Keratinocyte (primary cell): ENCODE data around the gene ARRDC2. TPM values are rescaled to one million over a fixed set of nuclear protein-coding genes. Genes with fewer than 3 reads are reported as not detected.

Experiments used
- DNase-seq: peaks from one replicate; pipeline ENCODE4 v3.0.0-alpha.2; 2011; ENCODE audit warnings: low read depth, missing footprints, low spot score
- FAIRE-seq: peaks from 2 replicates; lab custom pipeline; 2011; peaks lifted over from hg19 to GRCh38; lab: Jason Lieb, UNC
- H2AFZ ChIP-seq: 2 replicates; pipeline ENCODE4 v1.6.0; 2012; ENCODE audit warnings: low read length, control low read depth, inconsistent platforms; ENCODE audit not compliant: control insufficient read depth
- H3K27ac ChIP-seq: 2 replicates; pipeline ENCODE4 v1.5.1; 2011; ENCODE audit warnings: low read length; ENCODE audit not compliant: control insufficient read depth, insufficient read depth
- H3K27me3 ChIP-seq: 3 replicates; pipeline ENCODE4 v1.6.0; 2011; ENCODE audit warnings: low read length; ENCODE audit not compliant: control insufficient read depth, insufficient read depth; ENCODE audit errors: extremely low read depth
- H3K36me3 ChIP-seq, 2 experiments: 2 replicates in 1 of 2; 3 replicates in 1 of 2; pipeline ENCODE4 v1.5.1; 2011; ENCODE audit warnings: low read length in 2 of 2, mild to moderate bottlenecking in 1 of 2; ENCODE audit not compliant: control insufficient read depth in 2 of 2, insufficient read depth in 2 of 2; ENCODE audit errors: extremely low read depth in 1 of 2
- H3K4me1 ChIP-seq: 3 replicates; pipeline ENCODE4 v1.5.1; 2011; ENCODE audit warnings: low read length; ENCODE audit not compliant: control insufficient read depth, insufficient read depth; ENCODE audit errors: extremely low read depth
- H3K4me2 ChIP-seq: 3 replicates; pipeline ENCODE4 v1.6.0; 2011; ENCODE audit warnings: low read depth, low read length; ENCODE audit not compliant: control insufficient read depth, insufficient read depth; ENCODE audit errors: extremely low read depth
- H3K4me3 ChIP-seq, 3 experiments: fragments of 200-600 bp in 1 of 3; sonication (generic) in 1 of 3; 2 replicates in 2 of 3; 3 replicates in 1 of 3; pipeline ENCODE4 v1.5.1; 2011 to 2016; ENCODE audit warnings: low read length in 3 of 3, mild to moderate bottlenecking in 3 of 3, control low read depth in 2 of 3, inconsistent platforms in 1 of 3, low read depth in 1 of 3, mixed read lengths in 1 of 3, mixed run types in 1 of 3, moderate library complexity in 1 of 3; ENCODE audit not compliant: control insufficient read depth in 2 of 3, insufficient read depth in 2 of 3; ENCODE audit errors: extremely low read depth in 1 of 3
- H3K79me2 ChIP-seq: 2 replicates; pipeline ENCODE4 v1.6.0; 2012; ENCODE audit warnings: low read length; ENCODE audit not compliant: control insufficient read depth, insufficient read depth
- H3K9ac ChIP-seq: 3 replicates; pipeline ENCODE4 v1.6.0; 2011; ENCODE audit warnings: low read length; ENCODE audit not compliant: control insufficient read depth, insufficient read depth; ENCODE audit errors: extremely low read depth
- H3K9me1 ChIP-seq: 3 replicates; pipeline ENCODE4 v1.6.0; 2011; ENCODE audit warnings: low read length; ENCODE audit not compliant: control insufficient read depth, insufficient read depth; ENCODE audit errors: extremely low read depth
- H3K9me3 ChIP-seq: 2 replicates; pipeline ENCODE4 v1.5.1; 2012; ENCODE audit warnings: low read depth, low read length; ENCODE audit not compliant: control insufficient read depth
- H4K20me1 ChIP-seq: 3 replicates; pipeline ENCODE4 v1.6.0; 2011; ENCODE audit warnings: low read length; ENCODE audit not compliant: control insufficient read depth, insufficient read depth; ENCODE audit errors: extremely low read depth
- CTCF ChIP-seq, 3 experiments: IDR thresholded peaks in 1 of 3; conservative IDR thresholded peaks in 1 of 3; optimal IDR thresholded peaks in 1 of 3; 2 replicates in 2 of 3; 3 replicates in 1 of 3; pipeline versions ENCODE3 to v1.5.1; 2011; ENCODE audit warnings: low read length in 3 of 3, mild to moderate bottlenecking in 3 of 3, moderate library complexity in 2 of 3, control low read depth in 1 of 3, inconsistent platforms in 1 of 3; ENCODE audit not compliant: insufficient read depth in 2 of 3; ENCODE audit errors: extremely low read depth in 1 of 3
- EZH2 ChIP-seq: IDR thresholded peaks from one replicate; pipeline ENCODE4 v1.6.1; 2012; ENCODE audit warnings: inconsistent platforms, mild to moderate bottlenecking, low read length, moderate library complexity
- dilution Hi-C: fragments of 300-500 bp; cut with MboI; formaldehyde crosslinking; loops from one replicate; pipeline ENCODE4 v1.7.0; 2020; ENCODE audit warnings: low sequenced_read_pairs; ENCODE audit not compliant: extremely low pct_ligation_motif_present
- polyA plus RNA-seq, 5 experiments: library from polyadenylated mRNA; depleted of rRNA in 3 of 5; stranded (reverse) in 3 of 5; stranded (forward) in 1 of 5; unstranded in 1 of 5; fragments of >200 nt; gene quantifications; 1 replicate in 1 of 5; 2 replicates in 3 of 5; 3 replicates in 1 of 5; pipeline versions ENCODE4 v1.2.1 to v1.2.3, GENCODE V29; 2011 to 2012; ENCODE audit warnings: missing spikeins in 2 of 5, low read depth in 1 of 5, low replicate concordance in 1 of 5

ARRDC2 gene
- polyA plus RNA-seq, 1 donor (not counting 4 experiments of a cell fraction or from before 2014, with no cell fraction given): 2.4 TPM

GRCh38 chr19:17998827-17999150, 9.2 kb upstream of the ARRDC2 start:
- H3K27me3 ChIP-seq: no peaks in the 10 kb centered on the region
- TF ChIP-seq EZH2 (no peak), CTCF (optimal IDR thresholded peaks at IDR 0.05 in 1 of 3, IDR thresholded peaks at IDR 0.05 in 1 of 3, conservative IDR thresholded peaks at IDR 0.05 in 1 of 3; ENCODE audit: extremely low read depth in 1 of 3, insufficient read depth in 2 of 3, low read length in 3 of 3) (no peak)
- peaks cover 6% of the 10 kb centered on the region for H3K79me2 ChIP-seq
- no peaks in the 10 kb centered on the region for H3K9me1 ChIP-seq
- H3K36me3 ChIP-seq: no peaks in the 10 kb centered on the region
- H2AFZ ChIP-seq: no peak overlapping the region
- dilution Hi-C loops: no loop called here
- DNase-seq: no peak
- peaks cover 15% of the 10 kb centered on the region for H3K4me1 ChIP-seq
- FAIRE-seq: no peak
- no peak overlapping the region for H3K4me2 ChIP-seq
- H3K27ac ChIP-seq: no peak overlapping the region
- no peaks in the 10 kb centered on the region for H4K20me1 ChIP-seq
- H3K9me3 ChIP-seq: no peaks in the 10 kb centered on the region
- no peak overlapping the region for H3K4me3 ChIP-seq
- H3K9ac ChIP-seq: no peak overlapping the region

- no peaks in the 10 kb centered on the region for H3K27me3 ChIP-seq
- H3K36me3 ChIP-seq: no peaks in the 10 kb centered on the region
- dilution Hi-C loops: no loop called here
- DNase-seq (no peak), FAIRE-seq (no peak)
- no peaks in the 10 kb centered on the region for H3K9me1 ChIP-seq
- no peaks in the 10 kb centered on the region for H4K20me1 ChIP-seq
- no peak overlapping the region for H3K9ac ChIP-seq
- no peak overlapping the region for H3K4me2 ChIP-seq
- TF ChIP-seq CTCF (optimal IDR thresholded peaks at IDR 0.05 in 1 of 3, IDR thresholded peaks at IDR 0.05 in 1 of 3, conservative IDR thresholded peaks at IDR 0.05 in 1 of 3; ENCODE audit: extremely low read depth in 1 of 3, insufficient read depth in 2 of 3, low read length in 3 of 3) (no peak), EZH2 (no peak)
- peaks cover 7% of the 10 kb centered on the region for H3K4me1 ChIP-seq
- H3K79me2 ChIP-seq: peaks cover 6% of the 10 kb centered on the region
- no peaks in the 10 kb centered on the region for H3K9me3 ChIP-seq
- no peak overlapping the region for H3K27ac ChIP-seq
- no peak overlapping the region for H2AFZ ChIP-seq
- H3K4me3 ChIP-seq: no peak overlapping the region
Observed at GRCh38 chr19:17999684-18000479, 8.1 kb upstream of the ARRDC2 start.
